Kidney (tissue), 14 donors: Measurements from ENCODE around the gene IREB2. TPM values are rescaled to one million over a fixed set of nuclear protein-coding genes. Genes with fewer than 3 reads are reported as not detected.

Experiments
- DNase-seq, 5 donors: peaks; one replicate each; pipeline ENCODE4 v3.0.0-alpha.2; 2013 to 2020
- FAIRE-seq: peaks from 2 replicates; lab custom pipeline; 2012; peaks lifted over from hg19 to GRCh38; lab: Jason Lieb, UNC
- H3K27ac ChIP-seq, 2 donors: one replicate each; pipeline ENCODE4 v1.7.0; 2013; ENCODE audit warnings: low read depth in 2 of 2, low read length in 2 of 2, inconsistent platforms in 1 of 2
- H3K27me3 ChIP-seq: one replicate; pipeline ENCODE4 v1.7.1; 2013; ENCODE audit warnings: low read length, inconsistent platforms; ENCODE audit not compliant: control insufficient read depth, insufficient read depth
- H3K36me3 ChIP-seq, 3 donors: one replicate each; pipeline versions ENCODE4 v1.7.0 to v1.7.1; 2013; ENCODE audit warnings: low read length in 3 of 3, control low read depth in 1 of 3, inconsistent platforms in 1 of 3; ENCODE audit not compliant: insufficient read depth in 3 of 3, control insufficient read depth in 2 of 3
- H3K4me1 ChIP-seq, 3 donors: one replicate each; pipeline versions ENCODE4 v1.7.0 to v1.7.1; 2013; ENCODE audit warnings: low read length in 3 of 3, inconsistent platforms in 1 of 3, low read depth in 1 of 3; ENCODE audit not compliant: control insufficient read depth in 2 of 3, insufficient read depth in 2 of 3
- H3K4me3 ChIP-seq, 3 donors: one replicate each; pipeline versions ENCODE4 v1.7.0 to v1.8.1; 2013; ENCODE audit warnings: low read length in 3 of 3, control low read depth in 1 of 3, inconsistent platforms in 1 of 3
- H3K9ac ChIP-seq, 3 donors: one replicate each; pipeline versions ENCODE4 v1.7.0 to v1.7.1; 2013; ENCODE audit warnings: low read length in 3 of 3, control low read depth in 1 of 3, inconsistent platforms in 1 of 3
- H3K9me3 ChIP-seq, 3 donors: one replicate each; pipeline versions ENCODE4 v1.7.0 to v1.7.1; 2013; ENCODE audit warnings: low read length in 3 of 3, control low read depth in 1 of 3, inconsistent platforms in 1 of 3; ENCODE audit not compliant: control insufficient read depth in 2 of 3, insufficient read depth in 1 of 3
- CTCF ChIP-seq: IDR thresholded peaks from 3 replicates; pipeline ENCODE4 v1.5.1; 2012; ENCODE audit warnings: mild to moderate bottlenecking, moderate library complexity, borderline replicate concordance; ENCODE audit not compliant: insufficient read depth; ENCODE audit errors: extremely low read depth
- intact Hi-C: fragments of 100-400 bp; cut with DNase I; formaldehyde crosslinking; loops from one replicate; pipeline ENCODE4 v1.11.1; 2022
- polyA plus RNA-seq: library from polyadenylated mRNA; stranded (reverse); fragments of 350-450 nt; fragmentation: Illumina TruSeq; extraction: RNeasy Lipid Tissue Mini Kit (QIAGEN cat#74804); gene quantifications from one replicate; pipeline ENCODE4 v1.2.3, GENCODE V29; 2014; ENCODE audit warnings: low read depth, low replicate concordance; ENCODE audit not compliant: insufficient read depth
- total RNA-seq: library from RNA; stranded (reverse); fragmentation: NEBNext Ultra II Directional; extraction: Animal tissue kit (Norgen Biotek cat#: 25700); gene quantifications from one replicate; pipeline ENCODE4 v1.2.1, GENCODE V29; 2021
- donor health status: control.
- donor health status: control.
- donor health status: control.
- donor health status: control.
- donor health status: control.
- donor health status: DM: yes; HTN: yes; CAD: no.
- donor health status: Normal renal cell carcinoma (clear cell type).

Gene IREB2
- total and polyA plus RNA-seq, 2 donors from 2014 or later, result 8.3 to 48.7 TPM

- Histone ChIP-seq H3K36me3 (peaks cover 0 to 15% (median 3%) of the 10 kb centered on the region in 3 donors), H3K4me1 (peaks cover 0 to 3% (median 0%) of the 10 kb centered on the region in 3 donors), H3K27me3 (no peaks in the 10 kb centered on the region), H3K27ac (no peak overlapping the region), H3K9me3 (no peaks in the 10 kb centered on the region), H3K4me3 (no peak overlapping the region), H3K9ac (no peak overlapping the region)
- DNase-seq (no peak), FAIRE-seq (no peak)
- intact Hi-C loops, result no loop called here
- TF ChIP-seq CTCF, result no peak
These were observed 64.6 kb downstream of the IREB2 start for GRCh38 chr15:78502641-78503040.

GRCh38 chr15:78506971-78507830 is 69.2 kb downstream of the IREB2 start, which contains the start of gene HYKK:
Gene HYKK (plus strand): TSS chr15:78507577. CDS start chr15:78513089, 5,512 bp downstream.
- peak; percentile 97 for FAIRE-seq
- Histone ChIP-seq H3K27me3 (no peaks in the 10 kb centered on the region), H3K4me3 (peak within 1 kb of the TSS; percentile 73 to 88 (median 84)), H3K36me3 (no peaks in the 10 kb centered on the region), H3K9ac (peak within 1 kb of the TSS; percentile 52 to 71 (median 68)), H3K27ac (peak within 1 kb of the TSS; percentile 40 to 84), H3K4me1 (peaks cover 0 to 8% (median 0%) of the 10 kb centered on the region in 3 donors), H3K9me3 (no peaks in the 10 kb centered on the region)
- DNase-seq, result peak; percentile 96 to 99 (median 98)
- no peak for TF ChIP-seq CTCF
- intact Hi-C loops, result no loop called here

- FAIRE-seq (no peak), DNase-seq (no peak)
- TF ChIP-seq CTCF, result no peak
- Histone ChIP-seq H3K27ac (peak overlapping the region; percentile 40 to 84), H3K9me3 (no peaks in the 10 kb centered on the region), H3K9ac (peak overlapping the region; percentile 17 to 68 (median 64)), H3K4me3 (peak overlapping the region; percentile 65 to 88 (median 84)), H3K4me1 (peaks cover 0 to 8% (median 0%) of the 10 kb centered on the region in 3 donors), H3K27me3 (no peaks in the 10 kb centered on the region), H3K36me3 (no peaks in the 10 kb centered on the region)
- intact Hi-C loops, result no loop called here
These were observed 69.8 kb downstream of the IREB2 start for GRCh38 chr15:78507831-78508160.
